GDM1 (cell line): ENCODE data around the gene GPD2.
"Not testable (repeated sequence)": the region's sequence is repeated elsewhere in the genome, so short reads cannot be mapped to it uniquely, and the experiment has no call there.

ENCODE experiments used
- DNase-seq: peaks from one replicate; lab custom pipeline; 2025; lab: John Stamatoyannopoulos, UW

The GPD2 gene

DNA sequence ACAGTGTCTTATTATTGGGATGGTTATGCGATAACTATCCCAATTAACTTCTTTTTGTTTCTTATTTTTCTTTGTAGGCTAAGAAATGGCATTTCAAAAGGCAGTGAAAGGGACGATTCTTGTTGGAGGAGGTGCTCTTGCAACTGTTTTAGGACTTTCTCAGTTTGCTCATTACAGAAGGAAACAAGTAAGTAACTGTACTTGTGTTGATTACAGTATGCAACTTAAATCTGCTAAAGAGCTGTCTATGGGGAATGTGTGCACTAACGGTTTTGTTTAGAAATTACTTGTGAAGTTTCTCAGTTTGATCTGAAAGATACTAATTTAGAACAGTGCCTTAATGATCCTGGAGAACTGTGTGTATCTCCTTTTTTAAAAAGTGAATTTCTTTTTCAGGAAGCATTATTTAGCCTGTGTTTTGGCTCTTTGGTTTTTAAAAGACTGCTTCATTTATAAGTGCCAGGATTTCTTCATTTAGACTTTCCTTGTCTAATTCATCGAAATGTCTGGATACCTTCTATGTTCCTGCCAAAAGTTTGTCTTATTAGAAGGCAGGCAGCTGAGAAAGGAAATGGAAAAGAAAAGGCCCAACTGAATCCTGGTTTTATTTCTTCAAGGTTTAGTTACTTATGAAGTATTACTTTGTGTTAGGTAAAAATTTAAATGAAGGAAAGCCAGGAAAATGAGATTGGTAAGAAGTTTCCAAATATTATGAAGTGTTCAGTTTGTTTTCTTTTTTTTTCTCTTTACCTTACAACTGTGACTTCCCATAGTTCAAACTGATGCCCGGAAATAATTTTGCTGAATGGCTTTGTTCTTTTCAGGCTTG, 40.1 kb downstream of the GPD2 start:
- no peak for DNase-seq

DNA sequence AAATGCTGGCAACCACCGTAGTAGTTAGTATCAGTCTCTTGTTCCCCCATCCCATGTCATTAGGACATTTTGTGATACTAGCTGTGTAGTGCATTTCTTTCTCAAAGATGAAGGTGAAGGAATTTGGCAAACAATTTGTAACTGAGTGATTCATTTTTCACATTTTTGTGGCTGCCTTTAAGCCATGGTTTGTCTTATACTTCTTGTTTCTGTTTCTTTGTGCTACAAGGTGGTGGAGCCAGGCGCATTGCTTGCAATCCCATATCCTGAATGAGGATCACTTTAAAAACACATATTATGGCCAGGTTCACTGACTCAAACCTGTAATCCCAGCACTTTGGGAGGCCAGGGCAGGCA, 40.6 kb downstream of the GPD2 start:
- no peak for DNase-seq

- DNase-seq, result no peak
Observed at GRCh38 chr2:156480376-156480775, 44.2 kb downstream of the GPD2 start.

DNA sequence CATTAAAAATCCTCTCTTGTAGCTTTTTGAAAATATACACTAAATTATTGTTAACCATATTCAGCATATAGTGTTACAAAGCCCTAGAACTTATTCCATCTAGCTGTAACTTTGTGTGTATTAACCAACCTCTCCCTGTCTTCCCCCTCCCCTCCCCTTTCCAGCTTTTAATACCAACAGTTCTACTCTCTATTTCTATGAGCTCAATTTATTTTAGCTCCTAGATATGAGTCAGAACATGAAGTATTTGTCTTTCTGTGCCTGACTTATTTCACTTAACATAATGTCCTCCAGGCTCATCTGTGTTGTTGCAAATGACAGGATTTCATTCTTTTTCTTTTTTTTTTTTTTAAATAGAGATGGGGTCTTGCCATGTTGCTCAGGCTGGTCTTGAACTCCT, 45.1 kb downstream of the GPD2 start:
- DNase-seq, result no peak

DNA sequence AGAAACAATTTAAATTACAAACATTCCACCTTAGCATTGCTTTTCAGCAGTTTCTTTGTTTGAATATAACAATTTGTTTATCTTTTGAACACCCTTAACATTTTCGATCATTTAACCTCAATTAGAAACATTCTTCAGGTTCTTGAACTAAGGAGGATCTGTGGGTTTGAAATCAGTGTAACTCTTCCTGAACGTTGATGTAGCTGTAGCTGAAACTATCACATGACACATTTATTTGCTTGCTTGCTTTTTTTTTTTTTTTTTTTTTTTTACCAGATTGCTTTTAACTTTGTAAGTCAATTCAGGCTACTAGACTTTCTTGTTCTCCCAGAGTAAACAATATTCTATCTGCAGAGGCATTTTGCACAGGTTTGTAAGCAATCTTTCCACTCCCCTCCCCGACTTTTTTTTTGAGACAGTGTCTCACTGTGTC, 47.6 kb downstream of the GPD2 start:
- no peak for DNase-seq

- DNase-seq, result no peak
Observed at GRCh38 chr2:156486147-156486546, 50.0 kb downstream of the GPD2 start.

DNA sequence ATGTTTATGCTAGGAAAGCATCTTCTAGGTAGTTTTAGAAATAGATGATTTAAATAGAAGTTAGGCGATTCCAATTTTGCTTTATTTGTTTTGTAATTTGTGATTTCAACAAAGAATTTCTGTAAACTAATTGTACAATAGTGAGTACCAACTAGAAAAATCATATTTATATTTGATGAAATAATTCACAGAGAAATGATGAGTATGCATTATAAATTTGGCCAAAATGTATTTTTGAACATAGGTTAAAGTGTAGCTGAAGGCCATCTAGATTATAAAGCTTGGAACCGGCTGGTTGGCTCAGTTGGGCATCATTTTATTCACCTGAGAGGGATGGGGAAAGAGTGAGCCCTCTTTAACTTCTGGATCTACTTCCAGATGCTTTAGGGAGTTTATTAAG, 50.4 kb downstream of the GPD2 start:
- DNase-seq, result no peak

- no peak for DNase-seq
Observed at GRCh38 chr2:156489195-156489594, 53.0 kb downstream of the GPD2 start.

- DNase-seq, result no peak
Observed at GRCh38 chr2:156489750-156490465, 53.7 kb downstream of the GPD2 start.

DNA sequence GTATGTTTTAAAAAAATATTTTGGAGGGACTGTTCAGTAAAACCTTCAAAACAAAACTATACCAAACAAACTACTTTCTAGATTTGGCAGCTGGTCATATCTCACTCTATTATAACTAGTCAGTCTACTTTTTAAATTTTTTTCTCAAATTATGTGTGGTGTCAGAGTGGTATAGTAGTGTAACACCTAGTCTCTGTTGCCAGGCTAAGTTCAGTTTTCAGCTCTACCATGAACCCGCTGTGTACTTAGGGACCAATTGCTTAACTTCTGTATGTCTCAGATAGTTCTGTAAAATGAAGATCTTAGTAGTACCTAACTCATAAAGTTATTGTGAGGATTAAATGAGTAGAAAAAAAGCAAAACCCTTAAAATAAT, 54.3 kb downstream of the GPD2 start:
- no peak for DNase-seq

GRCh38 chr2:156491176-156491575, 55.0 kb downstream of the GPD2 start:
- no peak for DNase-seq

- DNase-seq, result no peak
Observed at GRCh38 chr2:156492979-156493378, 56.8 kb downstream of the GPD2 start.

DNA sequence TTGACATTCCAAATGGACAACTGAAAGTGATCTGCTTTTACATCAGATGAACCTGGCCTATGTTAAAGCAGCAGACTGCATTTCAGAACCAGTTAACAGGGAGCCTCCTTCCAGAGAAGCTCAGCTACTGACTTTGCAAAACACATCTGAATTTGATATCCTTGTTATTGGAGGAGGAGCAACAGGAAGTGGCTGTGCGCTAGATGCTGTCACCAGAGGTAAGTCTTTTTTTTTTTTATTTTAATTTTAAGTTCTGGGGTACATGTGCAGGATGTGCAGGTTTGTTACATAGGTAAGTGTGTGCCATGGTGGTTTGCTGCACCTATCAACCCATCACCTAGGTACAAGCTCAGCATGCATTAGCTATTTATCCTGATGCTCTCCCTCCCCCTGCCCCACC, 59.8 kb downstream of the GPD2 start:
- not testable (repeated sequence) for DNase-seq

DNA sequence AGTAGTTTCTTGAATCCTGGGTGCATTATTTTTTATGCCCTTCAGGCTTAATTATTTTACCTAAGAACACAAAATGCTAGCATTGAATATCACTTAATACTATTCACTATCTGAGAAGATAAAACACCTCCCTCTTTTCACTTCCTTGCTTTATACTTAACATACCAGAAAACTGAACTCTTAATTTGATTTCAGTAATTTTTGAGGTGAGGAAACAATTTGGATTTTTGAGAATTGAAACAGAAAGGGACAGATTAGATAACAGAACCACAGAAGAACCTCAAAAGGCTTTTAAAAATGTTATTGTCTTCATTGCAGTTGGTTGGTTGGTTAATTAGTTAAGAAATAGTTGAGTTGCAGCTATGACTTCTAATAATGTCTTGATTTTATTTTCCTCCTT, 69.5 kb downstream of the GPD2 start:
- no peak for DNase-seq

DNA sequence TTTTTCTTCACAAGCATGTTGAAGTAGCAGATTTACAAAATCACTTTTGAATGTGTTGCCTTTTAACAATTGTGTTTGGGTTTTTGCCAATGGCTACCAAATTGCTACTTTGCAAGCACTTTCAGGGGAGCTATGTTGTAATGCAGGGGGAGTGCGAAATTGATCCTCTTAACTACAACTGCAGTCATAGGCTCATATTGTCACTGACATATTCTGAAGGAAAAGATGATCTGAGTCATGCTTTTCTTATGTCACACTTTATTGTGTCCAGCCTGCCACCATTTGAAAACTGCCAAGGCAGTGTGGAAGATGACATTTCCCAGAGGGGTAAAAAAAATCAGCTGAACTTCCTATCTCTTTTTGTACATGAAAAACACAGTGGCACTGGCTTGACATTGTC, 74.9 kb downstream of the GPD2 start:
- no peak for DNase-seq

- DNase-seq, result no peak
Observed at GRCh38 chr2:156511803-156512202, 75.6 kb downstream of the GPD2 start.

DNA sequence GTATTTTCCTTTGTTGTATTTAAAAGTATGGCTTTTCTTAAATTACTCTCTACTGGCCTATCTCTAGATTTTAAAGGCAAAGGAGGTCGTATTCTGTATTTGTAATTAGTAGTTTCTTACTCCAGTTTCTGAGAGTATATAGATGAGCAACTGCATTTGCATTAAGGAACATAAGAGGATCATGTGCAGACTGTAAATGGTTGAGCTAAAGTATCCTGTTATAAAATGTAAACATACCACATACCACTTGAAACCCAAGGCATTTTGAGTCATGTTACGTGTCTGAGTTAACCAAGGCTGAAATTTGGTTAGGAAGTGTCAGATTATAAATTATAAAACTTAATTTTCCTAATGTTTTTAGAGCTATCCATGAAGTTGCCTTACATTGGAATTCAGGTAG, 76.3 kb downstream of the GPD2 start:
- no peak for DNase-seq

- DNase-seq, result no peak
Observed at GRCh38 chr2:156513219-156513618, 77.0 kb downstream of the GPD2 start.

DNA sequence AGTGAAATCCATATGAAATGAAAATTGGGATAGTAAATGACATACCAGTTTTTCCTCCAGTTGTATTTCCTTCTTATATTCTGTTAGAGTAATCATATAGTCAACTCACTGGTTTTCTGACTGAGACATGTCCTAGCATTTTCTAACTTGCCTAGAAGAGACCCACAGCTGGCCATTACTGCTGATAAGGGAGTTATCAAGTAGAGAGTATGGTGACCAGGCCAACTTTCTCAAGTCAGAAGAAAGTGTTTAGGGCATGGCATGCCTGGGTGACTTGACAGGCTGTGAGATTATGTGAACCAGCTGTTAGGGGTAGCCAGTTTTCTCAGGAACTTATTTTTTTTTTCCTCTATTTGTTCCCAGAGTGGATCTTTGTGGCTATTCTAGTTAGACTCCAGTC, 81.2 kb downstream of the GPD2 start:
- DNase-seq, result no peak

GRCh38 chr2:156518138-156518537, 82.0 kb downstream of the GPD2 start:
- DNase-seq, result no peak

- DNase-seq, result no peak
Observed at GRCh38 chr2:156522864-156523440, 86.8 kb downstream of the GPD2 start.

DNA sequence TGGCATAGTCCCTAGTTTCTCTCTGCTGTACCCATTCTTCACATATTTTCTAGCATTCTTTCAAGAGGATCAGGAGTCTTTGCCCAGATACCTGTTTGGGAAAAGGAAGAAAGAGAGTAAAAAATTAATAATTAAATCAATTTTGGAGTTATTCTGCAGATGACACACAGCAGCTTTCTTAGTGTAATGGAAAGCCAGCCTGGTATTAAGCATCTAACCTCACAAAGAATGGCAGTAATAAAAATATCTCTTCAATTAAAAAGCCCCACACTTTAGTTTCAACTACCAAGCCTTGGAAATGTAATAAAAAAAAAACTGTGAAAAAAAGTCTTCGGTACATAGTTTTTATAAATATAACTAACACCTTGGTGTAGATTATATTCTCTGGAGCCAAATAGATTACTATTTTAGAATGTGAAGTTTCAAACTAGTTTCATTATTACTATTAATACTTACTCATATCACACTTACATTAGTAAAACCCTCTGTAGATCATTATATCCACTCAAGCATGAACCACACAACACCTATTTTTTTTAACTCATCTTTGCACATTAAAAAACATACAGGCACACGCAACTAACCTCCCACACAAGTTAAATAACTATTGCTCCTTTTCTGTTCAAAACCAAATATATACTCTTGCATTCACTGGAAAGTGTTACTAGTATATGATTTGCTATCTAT, 90.9 kb downstream of the GPD2 start:
- no peak for DNase-seq

DNA sequence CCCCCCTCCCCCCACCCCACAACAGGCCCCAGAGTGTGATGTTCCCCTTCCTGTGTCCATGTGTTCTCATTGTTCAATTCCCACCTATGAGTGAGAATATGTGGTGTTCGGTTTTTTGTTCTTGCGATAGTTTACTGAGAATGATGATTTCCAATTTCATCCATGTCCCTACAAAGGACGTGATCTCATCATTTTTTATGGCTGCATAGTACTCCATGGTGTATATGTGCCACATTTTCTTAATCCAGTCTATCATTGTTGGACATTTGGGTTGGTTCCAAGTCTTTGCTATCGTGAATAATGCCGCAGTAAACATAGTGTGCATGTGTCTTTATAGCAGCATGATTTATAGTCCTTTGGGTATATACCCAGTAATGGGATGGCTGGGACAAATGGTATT, 92.4 kb downstream of the GPD2 start:
- not testable (repeated sequence) for DNase-seq
